ENCODE data around the gene TMED6.

Gene TMED6

GRCh38 chr16:69324013-69324531, 27.5 kb downstream of the TMED6 start:
- no peak for DNase-seq (ENCODE audit: low spot score)

GRCh38 chr16:69323415-69323814, 28.2 kb downstream of the TMED6 start:
- no peak for DNase-seq (ENCODE audit: low spot score)

DNA sequence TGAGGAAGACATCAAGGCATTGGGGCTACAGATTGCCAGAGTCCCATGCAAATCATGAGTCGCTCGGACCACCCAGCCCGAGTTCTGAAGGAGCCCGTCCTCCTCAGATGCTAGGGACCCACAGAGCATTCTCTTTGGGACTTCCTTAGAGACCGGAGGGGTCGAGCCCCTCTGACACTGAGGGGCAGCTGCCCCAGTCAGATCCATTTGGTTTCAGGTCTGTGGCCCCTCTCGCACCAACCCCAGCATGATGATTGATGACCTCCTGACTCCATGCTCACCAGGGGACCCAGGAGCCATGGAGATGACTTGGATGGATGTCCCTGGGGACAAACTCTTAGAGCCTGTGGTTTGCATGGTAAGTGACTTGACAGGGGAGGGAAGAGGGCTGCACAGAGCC, 29.2 kb downstream of the TMED6 start:
- no peak for DNase-seq (ENCODE audit: low spot score)

DNA sequence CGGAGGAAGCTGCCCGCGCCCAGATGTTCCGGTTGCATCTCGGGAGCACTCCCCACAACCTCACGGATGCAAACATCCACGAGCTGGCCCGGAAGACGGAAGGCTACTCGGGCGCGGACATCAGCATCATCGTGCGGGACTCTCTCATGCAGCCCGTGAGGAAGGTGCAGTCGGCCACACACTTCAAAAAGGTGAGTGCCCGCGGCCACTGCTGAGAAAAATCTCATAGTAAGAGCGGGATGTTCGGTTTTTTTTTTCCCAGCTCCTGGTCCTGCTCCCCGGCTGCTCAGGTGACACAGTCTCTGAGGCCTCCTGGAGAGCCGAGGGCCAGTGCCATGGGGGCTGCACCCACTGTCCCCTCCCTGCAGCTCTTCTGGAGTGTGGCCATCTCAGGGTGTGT, 30.5 kb downstream of the TMED6 start:
- DNase-seq (ENCODE audit: low spot score), result no peak

GRCh38 chr16:69320740-69321073, 30.9 kb downstream of the TMED6 start:
- no peak for DNase-seq (ENCODE audit: low spot score)

GRCh38 chr16:69319826-69320739, 31.5 kb downstream of the TMED6 start:
- DNase-seq (ENCODE audit: low spot score), result no peak

DNA sequence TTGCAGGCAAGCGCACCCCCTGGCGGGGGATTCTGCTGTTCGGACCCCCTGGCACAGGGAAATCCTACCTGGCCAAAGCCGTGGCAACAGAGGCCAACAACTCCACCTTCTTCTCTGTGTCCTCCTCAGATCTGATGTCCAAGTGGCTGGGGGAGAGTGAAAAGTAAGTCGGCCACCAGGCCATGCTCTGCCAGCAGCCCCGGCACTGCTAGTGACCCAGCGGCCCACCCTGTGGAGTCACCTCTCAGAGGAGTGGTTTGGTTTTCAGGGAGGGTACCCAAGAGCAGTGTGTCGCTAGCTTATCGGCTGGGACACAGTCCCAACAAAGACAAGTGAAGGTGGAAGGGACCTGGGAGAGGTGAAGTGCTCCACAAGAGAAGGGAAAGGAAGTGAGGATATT, 32.2 kb downstream of the TMED6 start:
- no peak for DNase-seq (ENCODE audit: low spot score)

- DNase-seq (ENCODE audit: low spot score), result no peak
Measured at GRCh38 chr16:69318911-69319289, 32.7 kb downstream of the TMED6 start.

- no peak for DNase-seq (ENCODE audit: low spot score)
Measured at GRCh38 chr16:69318177-69318910, 33.2 kb downstream of the TMED6 start.

GRCh38 chr16:69316595-69317034, 35.0 kb downstream of the TMED6 start:
- no peak for DNase-seq (ENCODE audit: low spot score)

GRCh38 chr16:69315486-69316311, 35.9 kb downstream of the TMED6 start:
- no peak for DNase-seq (ENCODE audit: low spot score)

DNA sequence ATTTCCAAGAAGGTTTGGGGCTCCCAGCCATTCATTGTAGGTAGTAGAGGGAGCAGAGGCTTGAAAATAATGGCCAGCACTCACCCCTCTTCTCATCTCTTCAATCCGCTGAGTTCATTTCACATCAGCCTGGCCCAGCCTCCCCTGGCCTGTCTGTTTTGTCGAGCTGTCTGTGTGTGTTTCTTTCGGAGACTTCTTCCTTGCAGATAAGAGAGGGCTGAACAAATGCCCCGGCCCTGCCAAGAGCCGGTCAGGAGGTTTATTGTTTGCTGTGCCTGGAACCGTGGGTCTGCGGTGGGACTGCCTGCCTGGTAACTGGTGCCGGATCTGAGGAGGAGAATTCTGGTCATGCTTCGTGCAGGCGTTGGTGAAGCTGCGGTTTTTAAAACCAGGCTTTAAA, 37.1 kb downstream of the TMED6 start:
- DNase-seq (ENCODE audit: low spot score), result no peak

DNA sequence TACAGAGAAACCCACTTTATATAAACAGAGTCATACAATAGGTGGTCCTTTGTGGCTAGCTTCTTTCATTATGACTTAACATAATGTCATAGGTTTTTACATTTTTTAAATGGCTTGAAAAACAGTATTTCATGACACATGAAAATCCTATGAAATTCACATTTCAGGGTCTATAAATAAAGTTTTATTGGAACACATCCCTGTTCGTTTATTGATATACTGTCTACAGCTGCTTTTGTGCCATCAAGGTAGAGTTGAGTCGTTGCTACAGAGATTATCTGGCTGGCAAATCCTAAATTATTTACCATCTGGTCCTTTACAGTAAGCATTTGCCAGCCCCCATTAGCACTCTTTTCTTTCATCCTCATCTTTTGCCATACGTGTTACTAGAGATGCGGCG, 38.1 kb downstream of the TMED6 start:
- no peak for DNase-seq (ENCODE audit: low spot score)

DNA sequence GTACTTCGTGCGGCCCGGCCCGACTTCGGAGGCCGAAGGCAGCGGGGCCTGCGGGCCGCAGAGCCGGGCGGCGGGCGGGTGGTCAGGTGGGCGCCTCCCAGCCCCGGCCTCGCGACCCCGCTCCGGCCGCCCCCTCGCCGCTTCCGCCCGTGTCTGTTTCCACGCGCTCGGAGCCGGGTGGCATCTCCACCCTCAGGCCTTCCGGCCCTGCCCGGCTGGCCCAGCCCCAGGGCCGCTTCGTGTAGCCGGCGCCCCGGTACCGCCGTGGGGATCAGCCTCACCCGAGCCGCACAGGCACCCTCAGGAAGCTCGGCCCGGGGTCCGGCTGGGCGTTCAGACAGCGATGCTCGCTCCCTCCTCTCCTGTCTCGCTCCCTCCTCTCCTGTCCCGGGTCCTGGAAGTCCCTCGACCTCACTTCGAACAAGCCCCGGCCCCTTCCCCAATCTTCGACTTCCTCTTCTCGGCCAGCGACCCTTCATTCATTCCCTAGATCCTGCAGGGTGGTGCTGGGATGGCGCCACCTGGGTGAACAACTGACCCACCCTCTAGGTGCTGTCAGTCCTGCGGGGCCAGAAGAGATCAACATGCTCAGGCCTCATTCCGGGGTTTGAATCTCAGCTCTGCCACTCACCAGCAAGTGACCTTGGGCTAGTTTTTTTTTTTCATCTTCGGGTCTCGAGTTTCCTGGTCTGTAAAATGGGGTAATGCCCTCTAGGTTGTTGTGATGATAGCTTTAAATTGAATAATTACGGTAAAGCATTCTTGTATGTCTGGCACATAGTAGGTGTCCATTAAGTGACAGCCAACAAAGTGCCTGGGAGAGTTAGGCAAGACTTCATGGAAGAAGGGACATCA, 39.8 kb downstream of the TMED6 start:
- DNase-seq (ENCODE audit: low spot score), result peak; percentile 24

GRCh38 chr16:69310653-69311532, 40.7 kb downstream of the TMED6 start, which contains the start of gene VPS4A:
TSS of gene VPS4A (plus strand) at chr16:69311350. CDS start at chr16:69311512, 162 bp downstream.
- DNase-seq (ENCODE audit: low spot score), result peak; percentile 97

- DNase-seq (ENCODE audit: low spot score), result no peak
Measured at GRCh38 chr16:69309316-69309715, 42.3 kb downstream of the TMED6 start.

GRCh38 chr16:69307856-69308255, 43.7 kb downstream of the TMED6 start:
- DNase-seq (ENCODE audit: low spot score), result no peak

- DNase-seq (ENCODE audit: low spot score), result no peak
Measured at GRCh38 chr16:69307091-69307490, 44.5 kb downstream of the TMED6 start.

DNA sequence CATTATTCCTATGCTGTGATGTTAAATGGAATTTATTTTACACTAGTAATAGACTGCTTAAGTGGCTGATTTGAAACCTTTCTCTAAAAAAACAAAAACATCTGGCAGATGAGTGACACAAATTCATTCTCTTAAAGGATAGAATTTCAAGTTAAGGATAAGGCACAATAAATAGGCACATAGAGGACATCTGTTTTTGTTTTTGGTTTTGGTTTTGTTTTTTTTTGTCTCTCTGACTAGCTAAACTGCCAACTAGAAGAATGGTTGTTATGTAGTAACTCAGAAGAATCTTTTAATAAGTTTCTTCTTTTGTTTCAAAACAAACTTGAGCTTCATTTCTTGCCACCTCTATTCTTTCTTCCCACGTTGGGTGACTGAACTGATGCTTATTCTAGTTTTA, 45.6 kb downstream of the TMED6 start:
- DNase-seq (ENCODE audit: low spot score), result no peak

DNA sequence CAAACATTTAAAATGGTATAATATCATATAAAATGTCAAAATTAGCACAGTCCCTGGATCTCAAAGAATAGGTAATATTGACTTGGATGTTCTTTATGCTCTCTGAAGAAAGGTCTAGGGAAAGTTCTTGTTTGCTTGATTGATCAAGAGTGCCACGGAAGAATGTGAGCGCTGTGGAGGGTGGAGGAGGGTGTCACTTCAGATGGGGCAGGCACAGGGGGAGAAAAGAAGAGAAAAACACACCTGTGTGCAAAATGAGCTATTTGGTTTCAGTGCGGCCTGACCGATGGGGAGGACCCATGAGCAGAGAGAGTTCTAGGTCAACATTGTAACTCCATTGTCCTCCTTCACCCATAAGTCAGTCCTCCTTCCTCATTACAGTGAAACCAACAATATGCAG, 49.3 kb downstream of the TMED6 start:
- DNase-seq (ENCODE audit: low spot score), result no peak

Measured in CD4-positive, alpha-beta T cell treated with Interleukin-6 at 100 ng/mL for 8 hours (primary cell).